ENCODE data around the gene KIF6. TPM values are rescaled to one million over a fixed set of nuclear protein-coding genes. Genes with fewer than 3 reads are reported as not detected.
A peak's percentile ranks its signal among the peaks of the same experiment; 100 is the strongest.

Gene KIF6
- polyA plus RNA-seq, 3 donors: not detected

GRCh38 chr6:39280247-39280731, 444.9 kb downstream of the KIF6 start:
- Histone ChIP-seq H3K4me3 (replicated peaks in 1 of 3; ENCODE audit: low read depth in 2 of 3, low read length in 3 of 3) (no peak overlapping the region), H3K79me2 (ENCODE audit: insufficient read depth, low read length) (no peaks in the 10 kb centered on the region), H3K27ac (ENCODE audit: low read depth in 1 of 2, low read length in 2 of 2) (no peak overlapping the region), H3K27me3 (ENCODE audit: control insufficient read depth in 2 of 2, insufficient read depth in 2 of 2, low read length in 2 of 2) (no peaks in the 10 kb centered on the region), H3K4me1 (ENCODE audit: control insufficient read depth in 1 of 2, insufficient read depth in 2 of 2, low read length in 2 of 2) (peaks cover 27 to 32% of the 10 kb centered on the region in 2 donors), H3K4me2 (replicated peaks; ENCODE audit: extremely low read depth, low read length, poor library complexity, severe bottlenecking) (no peak overlapping the region), H2AFZ (ENCODE audit: insufficient read depth, low read depth, low read length, poor library complexity, severe bottlenecking) (no peak overlapping the region), H3K9ac (ENCODE audit: insufficient read depth, low read length, poor library complexity, severe bottlenecking) (no peak overlapping the region), H4K20me1 (ENCODE audit: insufficient read depth, low read length) (no peaks in the 10 kb centered on the region), H3K9me3 (replicated peaks in 1 of 2; ENCODE audit: control insufficient read depth in 1 of 2, insufficient read depth in 1 of 2, low read length in 2 of 2) (no peaks in the 10 kb centered on the region), H3K36me3 (replicated peaks in 1 of 2; ENCODE audit: control insufficient read depth in 1 of 2, insufficient read depth in 2 of 2, low read length in 2 of 2) (no peaks in the 10 kb centered on the region)
- peak in 1 of 3 donors; percentile 52 for DNase-seq
- peaks cover 5 to 6% (median 6%) of the 10 kb centered on the region in 3 donors for H3K27me3 Mint-ChIP-seq (ENCODE audit: low read depth in 3 of 3)
- TF ChIP-seq, protein P1, sequence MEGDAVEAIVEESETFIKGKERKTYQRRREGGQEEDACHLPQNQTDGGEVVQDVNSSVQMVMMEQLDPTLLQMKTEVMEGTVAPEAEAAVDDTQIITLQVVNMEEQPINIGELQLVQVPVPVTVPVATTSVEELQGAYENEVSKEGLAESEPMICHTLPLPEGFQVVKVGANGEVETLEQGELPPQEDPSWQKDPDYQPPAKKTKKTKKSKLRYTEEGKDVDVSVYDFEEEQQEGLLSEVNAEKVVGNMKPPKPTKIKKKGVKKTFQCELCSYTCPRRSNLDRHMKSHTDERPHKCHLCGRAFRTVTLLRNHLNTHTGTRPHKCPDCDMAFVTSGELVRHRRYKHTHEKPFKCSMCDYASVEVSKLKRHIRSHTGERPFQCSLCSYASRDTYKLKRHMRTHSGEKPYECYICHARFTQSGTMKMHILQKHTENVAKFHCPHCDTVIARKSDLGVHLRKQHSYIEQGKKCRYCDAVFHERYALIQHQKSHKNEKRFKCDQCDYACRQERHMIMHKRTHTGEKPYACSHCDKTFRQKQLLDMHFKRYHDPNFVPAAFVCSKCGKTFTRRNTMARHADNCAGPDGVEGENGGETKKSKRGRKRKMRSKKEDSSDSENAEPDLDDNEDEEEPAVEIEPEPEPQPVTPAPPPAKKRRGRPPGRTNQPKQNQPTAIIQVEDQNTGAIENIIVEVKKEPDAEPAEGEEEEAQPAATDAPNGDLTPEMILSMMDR (IDR thresholded peaks at IDR 0.05): no peak
- WGBS (ENCODE audit: insufficient coverage): 41% methylated on average over 5 of the region's 8 CpGs
- H3K36me3 Mint-ChIP-seq: no peaks in the 10 kb centered on the region
- no peak overlapping the region for H3K4me3 Mint-ChIP-seq
- peaks cover 0 to 2% (median 0%) of the 10 kb centered on the region in 7 donors for H3K9me3 Mint-ChIP-seq
- peaks cover 29% of the 10 kb centered on the region for H3K4me1 Mint-ChIP-seq
- intact Hi-C loops (cut with micrococcal nuclease): no loop called here
- peak overlapping the region in 1 of 7 donors; percentile 14 for H3K27ac Mint-ChIP-seq

Small RNA genes lying within 50 kb of the gene (small RNA-seq; reads per million reads assigned to genes)
- not detected for gene RNU1-54P (ENCODE audit: insufficient read length, low read depth)

Other genes with a start within 250 kb of the KIF6 start
- gene DAAM2, start 67.0 kb upstream of the KIF6 start, polyA plus RNA-seq: not detected
- gene MOCS1, start 209.1 kb upstream of the KIF6 start, polyA plus RNA-seq: under 1 TPM; 0.05 to 0.26 (median 0.12) TPM

All from CD14-positive monocyte (primary cell).